ENCODE data around the gene VGLL1.

VGLL1 gene

DNA sequence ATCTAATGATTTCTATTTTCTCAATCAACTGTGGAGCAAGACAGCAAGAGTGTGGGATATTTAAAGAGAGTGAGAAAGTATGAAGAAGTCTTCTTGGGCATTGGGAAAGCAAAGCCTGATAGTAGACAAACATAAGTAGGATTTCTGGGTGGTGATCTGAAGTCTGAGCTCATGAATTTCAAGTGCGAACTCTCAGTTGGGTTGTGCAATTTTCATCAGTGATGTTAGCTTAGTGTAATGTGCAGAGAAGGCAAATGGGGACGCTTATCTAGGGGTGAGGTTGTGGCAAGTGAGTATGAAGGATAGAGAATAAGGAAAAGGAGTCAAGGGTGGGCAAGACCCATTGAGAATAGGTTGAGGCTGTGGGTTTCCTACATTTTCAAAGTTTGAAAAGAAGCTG is 23.7 kb downstream of the VGLL1 start:
- no peak for DNase-seq

DNA sequence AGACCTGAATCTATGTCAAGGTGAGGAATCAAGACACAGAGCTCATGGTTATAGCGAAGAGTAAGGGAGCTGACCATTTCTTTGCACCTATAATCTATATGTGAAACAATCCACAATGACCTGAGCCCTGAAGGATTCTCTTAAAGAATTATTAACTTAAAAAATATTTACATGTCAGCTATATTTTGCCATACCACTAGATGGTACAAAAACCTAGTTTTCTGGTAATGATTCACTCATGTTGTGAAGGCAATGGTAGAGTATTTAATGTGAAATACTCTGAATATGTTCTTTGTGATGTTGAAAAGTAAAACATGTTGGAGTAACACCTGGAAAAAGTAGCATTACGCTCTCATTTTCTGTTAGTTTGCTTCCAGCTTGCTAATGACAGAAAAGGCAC is 40.0 kb downstream of the VGLL1 start:
- DNase-seq: no peak

DNA sequence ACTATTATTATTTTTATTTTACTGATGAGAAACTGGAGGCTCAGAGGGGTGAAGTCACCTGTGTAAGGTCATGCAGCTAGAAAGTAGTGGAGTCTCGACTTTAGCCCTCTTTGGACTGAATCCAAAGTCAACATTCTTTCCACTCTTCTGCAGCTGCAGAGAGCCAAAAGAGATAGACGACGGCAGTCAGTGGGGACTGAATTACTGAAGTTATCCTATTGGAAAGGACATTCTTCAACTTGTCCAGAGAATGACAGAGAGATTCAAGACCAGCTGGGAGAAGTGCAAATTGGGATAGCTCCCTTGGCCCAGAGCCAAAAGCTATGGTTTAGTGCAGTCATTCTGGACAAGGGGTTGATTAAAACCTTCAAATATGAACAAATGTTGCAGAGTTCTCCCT is 42.5 kb downstream of the VGLL1 start:
- DNase-seq: peak in 1 of 2 experiments; percentile 1

DNA sequence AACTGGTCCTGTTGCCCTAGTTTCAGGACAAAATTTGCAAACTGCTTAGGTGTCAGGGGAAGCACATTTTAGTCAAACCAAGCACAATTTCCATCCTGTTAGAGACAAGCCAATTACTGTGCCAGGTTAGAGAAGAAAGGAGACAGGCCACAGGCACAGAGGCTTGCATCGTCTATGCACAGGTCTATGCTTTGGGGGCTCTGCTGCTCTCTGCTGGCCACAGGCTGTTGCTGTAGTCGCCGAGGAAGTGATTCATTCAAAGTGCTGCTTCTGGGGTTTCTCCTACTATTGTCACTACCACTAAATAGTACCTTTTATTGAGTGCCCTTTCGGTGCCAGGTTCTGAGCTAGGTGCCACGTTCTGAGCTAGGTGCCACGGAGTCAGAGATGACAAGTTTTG is 45.5 kb downstream of the VGLL1 start:
- peak in 1 of 2 experiments; percentile 42 for DNase-seq

DNA sequence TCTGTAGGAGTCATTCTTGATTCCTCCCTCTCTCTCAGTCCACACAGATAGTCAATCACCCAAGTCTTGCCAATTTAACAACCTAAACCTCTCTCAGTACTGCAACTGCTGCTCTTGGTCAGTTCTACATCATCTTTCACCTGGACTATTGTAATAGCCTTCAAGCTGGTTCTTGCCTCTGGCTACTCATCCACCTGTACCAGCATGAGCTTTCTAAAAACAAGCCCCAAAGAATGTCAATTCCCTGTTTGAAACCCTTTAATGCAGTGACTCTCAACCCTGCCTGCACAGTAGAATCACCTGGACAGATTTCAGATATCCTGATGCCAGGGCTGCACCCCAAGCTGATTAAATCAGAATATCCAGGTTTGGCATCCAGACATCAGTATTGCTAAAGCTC is 48.3 kb downstream of the VGLL1 start:
- no peak for DNase-seq

DNA sequence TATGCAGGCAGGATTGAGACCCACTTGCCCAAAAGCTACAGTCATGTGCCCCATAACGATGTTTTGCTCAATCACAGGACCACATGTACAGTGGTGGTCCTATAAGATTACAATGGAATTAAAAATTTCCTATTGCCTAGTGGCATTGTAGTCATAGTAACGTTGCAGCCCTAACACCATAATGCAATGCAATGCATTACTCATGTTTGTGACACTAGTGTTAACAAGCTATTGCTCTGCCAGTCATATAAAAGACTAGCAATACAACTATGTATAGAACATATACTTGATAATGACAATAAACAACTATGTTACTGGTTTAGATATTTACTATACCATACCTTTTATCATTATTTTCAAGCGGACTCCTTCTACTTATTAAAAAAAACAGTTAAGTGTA is 50.6 kb downstream of the VGLL1 start:
- DNase-seq: no peak

DNA sequence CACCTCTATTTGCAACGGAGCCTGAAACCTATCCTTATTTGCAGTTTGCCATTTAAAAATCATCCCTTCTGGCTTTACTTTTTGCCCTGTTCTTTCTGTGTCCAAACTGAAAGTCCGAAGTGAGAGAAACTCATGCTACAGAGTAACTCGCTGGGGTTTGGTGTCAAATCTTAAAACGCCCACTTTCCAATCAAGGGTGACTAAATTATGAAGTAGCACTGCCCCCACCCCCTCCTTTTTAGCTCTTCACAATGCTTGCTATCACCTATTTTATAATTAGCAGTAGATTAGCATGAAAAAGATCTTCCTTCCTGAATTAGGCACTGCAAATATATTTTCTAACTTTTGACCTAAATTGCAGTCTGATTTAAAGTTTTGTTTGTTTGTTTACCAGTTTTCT is 52.5 kb downstream of the VGLL1 start:
- no peak for DNase-seq

DNA sequence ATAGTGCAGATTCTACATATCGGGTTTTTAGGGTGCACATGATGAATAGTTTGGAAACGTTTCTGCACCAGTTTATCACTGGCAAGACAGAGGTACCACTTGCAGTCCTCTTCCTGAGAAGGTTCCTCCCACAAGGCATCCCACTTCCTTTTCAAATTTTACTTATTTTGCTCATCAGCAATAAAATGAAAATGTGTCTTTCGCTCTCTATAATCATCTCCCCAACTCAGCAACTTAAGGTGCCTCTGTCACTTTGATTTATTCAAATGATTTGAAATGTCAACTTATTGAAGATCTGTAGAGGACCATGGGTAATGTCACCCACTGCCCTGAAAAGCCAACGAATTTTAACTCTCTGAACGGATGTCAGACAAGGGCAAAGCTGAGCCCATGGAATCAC is 53.2 kb downstream of the VGLL1 start:
- no peak for DNase-seq

DNA sequence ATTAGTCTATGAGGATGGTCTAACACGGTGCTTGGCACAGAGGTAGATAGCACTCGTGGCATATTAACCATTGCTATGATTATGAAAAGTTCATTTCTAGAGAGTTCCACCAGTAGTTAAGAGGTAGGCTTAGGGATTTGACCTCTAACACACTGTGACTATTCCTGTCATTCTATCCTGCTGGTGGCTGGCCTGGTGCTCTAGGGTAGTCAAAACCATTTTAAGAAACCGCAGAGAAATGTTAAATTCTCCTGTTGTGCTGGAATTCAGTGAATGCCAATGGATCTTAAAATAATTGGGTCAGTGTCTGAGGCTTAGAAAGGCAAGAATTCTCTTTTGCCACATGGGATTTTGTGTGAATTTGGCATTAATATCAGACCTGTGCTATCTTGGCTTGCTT is 53.9 kb downstream of the VGLL1 start:
- DNase-seq: no peak

DNA sequence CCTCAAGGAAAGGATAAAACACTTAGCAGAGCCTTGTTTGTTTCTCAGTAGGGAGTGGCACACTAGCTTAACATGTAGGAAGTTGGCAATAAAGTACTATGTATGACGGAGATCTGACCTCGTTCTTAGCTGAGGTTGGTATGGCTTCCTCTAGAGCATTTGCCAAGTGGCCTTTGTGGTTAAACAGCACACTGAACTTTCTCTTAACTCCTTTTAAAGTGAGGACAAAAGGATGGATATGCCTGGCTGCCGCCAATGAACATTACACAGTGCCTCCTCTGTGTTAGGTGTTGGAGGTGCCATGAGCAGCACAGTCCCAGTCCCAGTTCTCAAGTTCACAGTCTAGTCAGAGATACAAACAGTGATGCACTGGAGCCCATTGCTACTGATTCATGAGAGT is 54.4 kb downstream of the VGLL1 start:
- DNase-seq: no peak

DNA sequence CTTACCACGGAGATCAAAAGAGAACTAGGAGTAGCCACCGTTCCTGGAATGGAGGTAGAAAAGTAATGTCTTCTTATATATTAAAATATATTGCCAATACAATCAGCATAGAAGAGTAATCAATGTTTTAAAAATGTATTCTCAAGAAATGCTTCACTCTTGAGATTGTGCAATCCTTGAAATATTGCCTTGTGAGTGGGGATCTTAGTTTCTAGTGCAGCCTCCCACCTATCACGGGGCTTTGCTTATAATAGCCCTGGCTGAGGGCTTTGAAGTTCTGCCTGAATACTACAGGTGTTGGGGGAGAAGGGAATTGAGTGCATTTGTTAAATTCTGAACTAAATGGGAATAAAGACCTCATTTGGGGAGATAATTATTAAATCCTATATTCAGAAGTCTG is 55.5 kb downstream of the VGLL1 start:
- DNase-seq: no peak

DNA sequence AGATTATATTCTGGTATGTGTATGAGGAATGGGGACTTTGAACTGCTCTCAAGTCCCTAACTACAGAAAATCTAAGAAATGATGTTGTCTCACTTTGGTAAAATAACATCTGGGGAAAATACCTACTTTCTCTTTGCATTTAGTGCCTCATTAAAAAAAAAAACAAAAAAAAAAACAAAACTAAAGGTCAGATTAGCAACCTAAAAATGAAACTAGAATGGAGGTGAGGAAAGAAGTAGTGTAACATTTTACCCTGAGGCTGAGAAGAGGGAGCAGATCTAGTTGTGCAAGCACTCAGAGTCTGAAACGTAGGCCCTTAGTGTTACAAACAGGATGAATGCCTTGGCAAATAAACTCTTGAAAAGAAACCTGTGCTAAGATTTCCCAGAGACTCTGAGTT is 56.0 kb downstream of the VGLL1 start:
- DNase-seq: no peak

DNA sequence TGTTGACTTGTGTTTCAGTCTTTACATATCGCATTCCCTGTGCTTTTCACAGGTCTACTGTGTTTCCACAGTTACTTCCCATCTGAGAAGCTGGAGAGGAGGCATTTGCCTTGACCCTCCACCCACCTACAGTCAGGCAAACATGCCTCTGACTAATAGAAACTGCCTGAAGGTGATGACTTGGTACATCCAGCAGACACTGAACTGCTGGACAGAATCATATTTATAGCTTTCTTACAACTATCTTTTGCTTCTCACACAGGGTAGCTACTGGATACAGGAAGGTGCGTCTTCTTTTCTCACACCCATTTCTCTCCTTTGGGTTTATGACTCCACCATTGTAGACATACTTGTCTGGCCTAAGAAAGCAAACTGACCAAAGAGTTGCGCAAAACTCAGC is 58.0 kb downstream of the VGLL1 start:
- DNase-seq: no peak

DNA sequence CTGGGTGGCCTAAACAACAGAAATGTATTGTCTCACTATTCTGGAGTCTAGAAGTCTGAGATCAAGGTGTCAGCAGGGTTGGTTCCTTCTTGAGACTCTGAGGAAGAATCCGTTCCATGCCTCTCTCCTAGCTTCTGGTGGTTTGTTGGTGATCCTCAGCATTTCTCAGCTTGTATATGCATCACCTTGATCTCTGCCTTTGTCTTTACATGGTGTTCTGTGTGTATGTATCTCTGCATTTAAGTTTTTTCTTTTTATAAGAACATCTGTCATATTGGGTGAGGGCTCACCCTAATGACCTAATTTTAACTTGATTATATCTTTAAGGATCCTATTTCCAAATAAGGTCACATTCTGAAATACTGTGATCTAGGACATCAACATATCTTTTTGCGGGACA is 65.3 kb downstream of the VGLL1 start:
- DNase-seq: no peak

DNA sequence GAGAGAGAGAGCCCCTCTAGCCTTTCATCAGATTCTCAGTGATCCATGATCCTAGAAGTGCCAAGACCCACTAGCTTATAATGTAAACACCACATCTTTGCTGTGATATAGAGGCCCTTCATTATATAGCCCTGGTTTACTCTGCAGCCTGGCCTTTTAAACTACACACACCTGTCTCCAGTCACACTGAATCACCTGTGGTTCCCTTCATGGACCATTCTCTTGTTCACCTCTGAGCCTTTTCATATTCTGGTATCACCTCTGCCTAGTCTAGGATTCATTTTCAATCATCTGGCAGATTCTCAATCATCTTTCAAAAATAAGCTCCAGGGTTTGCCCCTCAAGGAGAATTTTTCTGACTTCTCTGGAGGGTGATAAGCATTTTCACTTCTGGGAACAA is 65.9 kb downstream of the VGLL1 start:
- no peak for DNase-seq

DNA sequence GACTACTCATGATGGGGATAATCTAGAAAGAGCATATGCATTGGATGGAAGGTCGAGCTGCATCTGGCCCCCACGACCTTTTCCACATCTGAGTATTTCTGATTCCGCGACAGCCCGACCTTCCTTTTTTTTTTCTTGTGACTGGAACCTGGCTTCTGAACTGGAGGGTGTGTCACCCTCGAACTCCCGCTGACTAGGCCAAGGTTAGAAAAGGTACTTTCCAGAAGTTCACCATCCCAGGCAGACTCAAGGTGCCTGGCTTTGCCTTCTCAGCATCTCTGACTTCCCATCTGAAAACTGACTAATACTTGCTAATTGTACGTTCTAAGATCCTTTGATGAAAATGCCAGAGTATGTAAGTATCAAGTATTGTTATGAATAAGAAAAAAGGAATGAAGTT is 66.6 kb downstream of the VGLL1 start:
- DNase-seq: no peak

DNA sequence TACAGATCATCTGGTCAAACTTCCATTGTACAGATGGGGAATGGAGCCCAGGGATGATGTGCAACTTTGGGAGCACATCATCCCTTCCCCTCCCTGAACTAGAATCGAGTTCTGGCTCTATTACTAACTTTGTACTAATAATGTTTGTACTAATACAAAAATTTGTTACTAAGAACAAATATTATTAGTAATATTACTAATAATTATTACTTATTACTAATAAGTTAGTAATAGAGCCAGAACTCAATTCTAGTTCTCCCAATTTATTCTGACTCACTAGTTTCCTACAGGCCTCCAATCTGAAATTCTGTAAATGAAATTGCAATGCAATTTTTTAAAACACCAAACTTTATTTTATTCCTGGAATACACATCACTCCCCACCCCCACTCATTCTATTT is 68.0 kb downstream of the VGLL1 start:
- no peak for DNase-seq

Measured in NCI-H446 (cell line).